SH-SY5Y (cell line): Measurements from ENCODE around the gene PMAIP1.

Experiments used
- GATA2 ChIP-seq: IDR thresholded peaks from 2 replicates; pipeline ENCODE4 v1.6.1; 2011; ENCODE audit warnings: mild to moderate bottlenecking, low read depth, low read length
- GATA3 ChIP-seq: IDR thresholded peaks from 2 replicates; pipeline ENCODE4 v1.6.1; 2011; ENCODE audit warnings: low read depth, mild to moderate bottlenecking, low read length, moderate library complexity

DNA sequence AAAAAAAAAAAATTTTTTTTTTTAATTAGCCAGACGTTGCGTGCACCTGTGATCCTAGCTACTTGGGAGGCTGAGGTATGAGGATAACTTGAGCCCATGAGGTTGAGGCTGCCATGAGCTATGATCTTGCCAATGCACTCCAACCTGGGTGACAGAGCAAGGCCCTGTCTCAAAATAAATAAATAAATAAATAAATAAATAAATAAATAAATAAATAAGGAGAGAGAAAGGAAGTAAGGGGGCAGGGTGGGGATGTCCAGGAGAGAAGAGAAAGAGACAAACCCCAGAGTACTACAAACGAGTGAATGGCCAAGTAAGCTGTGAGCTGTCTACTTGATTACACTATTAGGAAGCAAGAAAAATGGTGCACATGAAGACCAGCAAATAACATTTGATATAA, 7.7 kb upstream of the PMAIP1 start:
- TF ChIP-seq GATA2 (no peak), GATA3 (no peak)
